Body of pancreas (tissue), 4 donors: ENCODE data around the gene RETREG1. TPM values are rescaled to one million over a fixed set of nuclear protein-coding genes. Genes with fewer than 3 reads are reported as not detected.

Source experiments
- ATAC-seq: fragments of 150-250 bp; one replicate; pipeline ENCODE4 v1.9.1; 2016
- DNase-seq, 4 donors: peaks; one replicate each; pipeline ENCODE4 v3.0.0-alpha.2; 2019
- H3K27ac ChIP-seq, 4 donors: fragments of 200-600 bp; sonication (generic); 1 replicate in 3 of 4; 2 replicates in 1 of 4; pipeline versions ENCODE4 v1.5.1 to v1.6.1; 2016 to 2019; ENCODE audit warnings: mild to moderate bottlenecking in 1 of 4, mixed read lengths in 1 of 4, moderate library complexity in 1 of 4
- H3K27me3 ChIP-seq, 2 donors: fragments of 200-600 bp; sonication (generic); one replicate each; pipeline ENCODE4 v1.6.0; 2016; ENCODE audit warnings: mild to moderate bottlenecking in 1 of 2
- H3K36me3 ChIP-seq, 2 donors: fragments of 200-600 bp; sonication (generic); replicated peaks in 1 of 2; 2 replicates each; pipeline ENCODE4 v1.5.1; 2016; ENCODE audit warnings: low read depth in 2 of 2; ENCODE audit not compliant: insufficient read depth in 1 of 2
- H3K4me1 ChIP-seq: fragments of 200-600 bp; sonication (generic); one replicate; pipeline ENCODE4 v1.6.0; 2016
- H3K4me3 ChIP-seq, 2 donors: fragments of 200-600 bp; sonication (generic); 1 replicate in 1 of 2; 2 replicates in 1 of 2; pipeline ENCODE4 v1.5.1; 2016 to 2019
- H3K9me3 ChIP-seq, 3 donors: fragments of 200-600 bp; sonication (generic); 1 replicate in 2 of 3; 2 replicates in 1 of 3; pipeline ENCODE4 v1.5.1; 2016
- CTCF ChIP-seq, 7 experiments: fragments of 450-650 bp in 4 of 7; fragments of 200-600 bp in 3 of 7; sonication (generic) in 3 of 7; IDR thresholded peaks; one replicate each; pipeline ENCODE4 v1.5.1; 2016 to 2019; ENCODE audit warnings: antibody characterized with exemption in 7 of 7
- POLR2A ChIP-seq, 3 donors: fragments of 450-650 bp; IDR thresholded peaks; one replicate each; pipeline ENCODE4 v1.6.1; 2016; ENCODE audit warnings: antibody characterized with exemption in 3 of 3, mild to moderate bottlenecking in 2 of 3
- WGBS, 2 donors: methylation state at CpG; one replicate each; pipeline ENCODE4 v1.1.5; 2017; 5-methylcytosine and 5-hydroxymethylcytosine counted together
- intact Hi-C: fragments of 100-400 bp; cut with DNase I; formaldehyde crosslinking; loops from one replicate; pipeline ENCODE4 v1.15.1; 2023
- total RNA-seq, 2 donors: library from RNA; depleted of rRNA; stranded (reverse); fragments of >200 nt; gene quantifications; one replicate each; pipeline ENCODE4 v1.1.0, GENCODE V29; 2016

Gene RETREG1
- total RNA-seq, 2 donors from 2014 or later = 11.9 to 16.8 TPM

DNA sequence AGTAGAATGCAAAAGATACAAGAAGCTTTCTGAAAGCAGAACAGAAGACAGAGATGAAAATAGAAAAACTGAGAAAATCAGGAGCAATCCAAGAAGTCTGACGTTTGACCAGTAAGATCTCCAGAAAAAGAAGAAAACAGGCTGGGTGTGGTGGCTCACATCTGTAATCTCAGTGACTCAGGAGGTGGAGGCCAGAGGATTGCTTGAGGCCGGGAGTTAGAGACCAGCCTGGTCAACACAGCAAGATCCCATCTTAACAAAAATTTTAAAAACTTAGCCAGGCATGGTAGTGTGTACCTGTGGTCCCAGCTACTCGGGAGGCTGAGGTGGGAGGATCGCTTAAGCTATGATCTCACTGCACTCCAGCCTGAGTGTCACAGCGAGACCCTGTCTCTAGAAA lies 15.9 kb downstream of the RETREG1 start:
- TF ChIP-seq CTCF (IDR thresholded peaks at IDR 0.05) = no peak
- Histone ChIP-seq H3K36me3 (no peaks in the 10 kb centered on the region), H3K4me3 (no peak overlapping the region), H3K9me3 (no peaks in the 10 kb centered on the region), H3K4me1 (no peaks in the 10 kb centered on the region), H3K27ac (no peak overlapping the region), H3K27me3 (no peaks in the 10 kb centered on the region)
- WGBS, 2 donors = 80 to 87% methylated on average over 5 of the region's 5 CpGs
- intact Hi-C loops = no loop called here
- DNase-seq (no peak), ATAC-seq (no peak)

DNA sequence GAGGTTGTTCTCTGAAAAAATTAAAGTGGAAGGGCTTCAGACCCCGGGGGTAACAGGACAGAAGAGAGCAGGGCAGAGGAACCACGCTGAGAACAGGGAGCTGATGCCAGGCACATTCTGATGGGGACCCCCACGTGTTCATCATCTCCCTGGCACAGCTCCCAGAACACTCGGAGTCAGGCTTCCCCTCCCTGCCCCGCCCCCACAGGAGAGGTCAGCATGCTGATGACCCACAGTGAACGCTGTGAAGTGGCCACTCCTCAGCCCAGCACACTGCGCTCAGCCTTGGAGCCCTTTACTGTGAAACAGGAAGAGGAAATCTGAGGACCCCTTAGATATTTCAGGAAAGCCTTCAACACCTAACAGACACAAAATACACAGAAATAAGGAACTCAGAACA lies 16.4 kb downstream of the RETREG1 start:
- H3K27me3 ChIP-seq = no peaks in the 10 kb centered on the region
- ATAC-seq = no peak
- TF ChIP-seq POLR2A (IDR thresholded peaks at IDR 0.05) (no peak), CTCF (IDR thresholded peaks at IDR 0.05) (no peak)
- DNase-seq = peak in 2 of 4 donors; percentile 24 to 55
- intact Hi-C loops = no loop called here
- H3K27ac ChIP-seq = no peak overlapping the region
- WGBS, 2 donors = 45 to 47% methylated on average over 7 of the region's 7 CpGs
- no peaks in the 10 kb centered on the region for H3K9me3 ChIP-seq
- no peak overlapping the region for H3K4me3 ChIP-seq
- H3K36me3 ChIP-seq = no peaks in the 10 kb centered on the region
- no peaks in the 10 kb centered on the region for H3K4me1 ChIP-seq

DNA sequence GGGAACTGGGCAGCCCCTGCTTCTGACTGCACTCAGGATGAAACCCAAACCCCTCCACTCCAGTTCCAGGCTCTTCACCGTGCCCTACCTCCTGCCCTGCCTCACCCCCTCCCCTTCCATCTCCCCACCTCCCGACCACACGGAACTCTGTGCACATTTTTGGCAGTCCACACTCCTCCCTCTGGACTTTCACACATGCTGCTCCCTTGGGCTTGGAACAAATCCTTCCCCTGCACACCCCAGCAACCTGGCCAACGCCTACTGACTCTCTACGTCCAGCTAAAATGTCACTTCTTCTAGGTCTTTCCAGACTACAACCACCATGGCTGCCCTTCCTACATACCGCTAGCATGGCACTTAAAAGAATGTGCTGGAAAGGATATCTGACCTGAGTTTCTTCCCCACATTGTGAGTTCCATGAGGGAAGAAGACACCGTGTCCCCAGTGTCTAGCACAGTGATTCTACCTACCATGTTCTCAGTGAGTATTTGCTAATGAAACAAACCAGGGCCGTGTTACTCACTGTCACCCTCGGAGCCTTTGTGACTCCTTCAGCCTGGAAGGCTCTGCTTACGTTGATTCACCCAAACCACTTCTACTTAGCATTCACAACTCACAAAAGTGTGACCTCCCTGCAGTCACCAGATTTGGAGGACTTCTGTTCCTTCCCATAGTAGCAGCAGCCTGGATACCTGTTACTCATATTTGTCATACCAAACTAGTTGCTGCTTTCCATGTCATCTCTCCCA lies 18.7 kb downstream of the RETREG1 start:
- no peak for DNase-seq
- ATAC-seq = no peak
- intact Hi-C loops = no loop called here
- no peaks in the 10 kb centered on the region for H3K36me3 ChIP-seq
- no peak overlapping the region for H3K27ac ChIP-seq
- H3K4me3 ChIP-seq = no peak overlapping the region
- 84 to 88% methylated on average over 10 of the region's 10 CpGs for WGBS, 2 donors
- no peaks in the 10 kb centered on the region for H3K27me3 ChIP-seq
- no peaks in the 10 kb centered on the region for H3K4me1 ChIP-seq
- TF ChIP-seq CTCF (IDR thresholded peaks at IDR 0.05) = no peak
- no peak for TF ChIP-seq POLR2A (IDR thresholded peaks at IDR 0.05)
- no peaks in the 10 kb centered on the region for H3K9me3 ChIP-seq

- Histone ChIP-seq H3K27me3 (no peaks in the 10 kb centered on the region), H3K36me3 (no peaks in the 10 kb centered on the region), H3K27ac (no peak overlapping the region), H3K4me3 (no peak overlapping the region), H3K9me3 (no peaks in the 10 kb centered on the region), H3K4me1 (no peaks in the 10 kb centered on the region)
- ATAC-seq (no peak), DNase-seq (no peak)
- no peak for TF ChIP-seq POLR2A (IDR thresholded peaks at IDR 0.05)
- TF ChIP-seq CTCF (IDR thresholded peaks at IDR 0.05) = no peak
- intact Hi-C loops = no loop called here
- WGBS, 2 donors = 81 to 89% methylated on average over 5 of the region's 5 CpGs
Observed at GRCh38 chr5:16596581-16596940, 20.2 kb downstream of the RETREG1 start.
